SW480 (cell line): Measurements from ENCODE around the gene RUFY1.

Source experiments
- DNase-seq: peaks from one replicate; pipeline ENCODE4 v3.0.0-alpha.2; 2016; ENCODE audit warnings: low spot score

Gene RUFY1

GRCh38 chr5:179605026-179605833 lies 54.9 kb downstream of the RUFY1 start:
- no peak for DNase-seq

- DNase-seq = no peak
Measured at GRCh38 chr5:179606071-179606909, 55.9 kb downstream of the RUFY1 start.

- no peak for DNase-seq
Measured at GRCh38 chr5:179606910-179607159, 56.5 kb downstream of the RUFY1 start.

- no peak for DNase-seq
Measured at GRCh38 chr5:179607160-179607931, 57.0 kb downstream of the RUFY1 start.

- DNase-seq = peak; percentile 53
Measured at GRCh38 chr5:179608131-179608581, 57.8 kb downstream of the RUFY1 start.

- no peak for DNase-seq
Measured at GRCh38 chr5:179609834-179610108, 59.4 kb downstream of the RUFY1 start.

GRCh38 chr5:179610109-179610902 lies 60.0 kb downstream of the RUFY1 start:
- no peak for DNase-seq

- DNase-seq = no peak
Measured at GRCh38 chr5:179610903-179611265, 60.5 kb downstream of the RUFY1 start.

- no peak for DNase-seq
Measured at GRCh38 chr5:179612577-179613459, 62.5 kb downstream of the RUFY1 start.

GRCh38 chr5:179613460-179614071 lies 63.2 kb downstream of the RUFY1 start:
- DNase-seq = no peak

- no peak for DNase-seq
Measured at GRCh38 chr5:179614745-179615144, 64.4 kb downstream of the RUFY1 start.

GRCh38 chr5:179615203-179615602 lies 64.8 kb downstream of the RUFY1 start:
- no peak for DNase-seq

GRCh38 chr5:179616002-179616594 lies 65.7 kb downstream of the RUFY1 start:
- no peak for DNase-seq

GRCh38 chr5:179617930-179618329 lies 67.6 kb downstream of the RUFY1 start:
- no peak for DNase-seq

- DNase-seq = no peak
Measured at GRCh38 chr5:179618923-179619554, 68.7 kb downstream of the RUFY1 start.

GRCh38 chr5:179619776-179620175 lies 69.4 kb downstream of the RUFY1 start:
- no peak for DNase-seq

GRCh38 chr5:179620293-179620692 lies 69.9 kb downstream of the RUFY1 start:
- DNase-seq = no peak

- no peak for DNase-seq
Measured at GRCh38 chr5:179620703-179621350, 70.5 kb downstream of the RUFY1 start.

GRCh38 chr5:179621551-179622214 lies 71.3 kb downstream of the RUFY1 start:
- no peak for DNase-seq
